ENCODE measurements around the gene EPHA7. TPM values are rescaled to one million over a fixed set of nuclear protein-coding genes. Genes with fewer than 3 reads are reported as not detected.

The EPHA7 gene
- total and polyA plus RNA-seq, 12 donors, result under 0.01 to 1.3 (median 0.14) TPM; not detected in 1

- WGBS, 4 donors, result 76 to 80% (median 79%) methylated on average over 1 of the region's 1 CpG
- intact Hi-C loops (cut with DNase I), result no loop called here
- no peak overlapping the region for H3K4me3 ChIP-seq
- TF ChIP-seq CTCF (IDR thresholded peaks at IDR 0.05) (no peak), POLR2A (IDR thresholded peaks at IDR 0.05) (no peak)
- DNase-seq, result no peak
- H3K27ac ChIP-seq, result no peak overlapping the region
- no peaks in the 10 kb centered on the region for H3K4me1 ChIP-seq (replicated peaks in 1 of 2)
- no peaks in the 10 kb centered on the region for H3K36me3 ChIP-seq (replicated peaks in 1 of 2)
- H3K9me3 ChIP-seq (replicated peaks in 1 of 3), result peaks cover 0 to 5% (median 0%) of the 10 kb centered on the region in 3 donors
- no peaks in the 10 kb centered on the region for H3K27me3 ChIP-seq
These were observed 82.3 kb downstream of the EPHA7 start for GRCh38 chr6:93337014-93337413.

GRCh38 chr6:93329301-93330000 lies 89.9 kb downstream of the EPHA7 start:
- Histone ChIP-seq H3K9me3 (replicated peaks in 1 of 3) (no peaks in the 10 kb centered on the region), H3K4me3 (no peak overlapping the region), H3K27ac (no peak overlapping the region), H3K36me3 (replicated peaks in 1 of 2) (no peaks in the 10 kb centered on the region), H3K4me1 (replicated peaks in 1 of 2) (no peaks in the 10 kb centered on the region), H3K27me3 (no peaks in the 10 kb centered on the region)
- WGBS, 4 donors, result 67 to 79% (median 74%) methylated on average over 2 of the region's 2 CpGs
- no peak for DNase-seq
- TF ChIP-seq CTCF (IDR thresholded peaks at IDR 0.05) (no peak), POLR2A (IDR thresholded peaks at IDR 0.05) (no peak)
- intact Hi-C loops (cut with DNase I), result no loop called here

- Histone ChIP-seq H3K9me3 (replicated peaks in 1 of 3) (no peaks in the 10 kb centered on the region), H3K27me3 (no peaks in the 10 kb centered on the region), H3K27ac (no peak overlapping the region), H3K4me1 (replicated peaks in 1 of 2) (no peaks in the 10 kb centered on the region), H3K36me3 (replicated peaks in 1 of 2) (no peaks in the 10 kb centered on the region), H3K4me3 (no peak overlapping the region)
- intact Hi-C loops (cut with DNase I), result no loop called here
- no peak for DNase-seq
- TF ChIP-seq POLR2A (IDR thresholded peaks at IDR 0.05), result no peak
- TF ChIP-seq CTCF (IDR thresholded peaks at IDR 0.05), result no peak
- 58 to 70% (median 63%) methylated on average over 3 of the region's 3 CpGs for WGBS, 4 donors
These were observed 91.5 kb downstream of the EPHA7 start for GRCh38 chr6:93327857-93328256.

- Histone ChIP-seq H3K4me1 (replicated peaks in 1 of 2) (no peaks in the 10 kb centered on the region), H3K27me3 (no peaks in the 10 kb centered on the region), H3K27ac (no peak overlapping the region), H3K36me3 (replicated peaks in 1 of 2) (no peaks in the 10 kb centered on the region), H3K4me3 (no peak overlapping the region), H3K9me3 (replicated peaks in 1 of 3) (no peaks in the 10 kb centered on the region)
- no peak for TF ChIP-seq POLR2A (IDR thresholded peaks at IDR 0.05)
- TF ChIP-seq CTCF (IDR thresholded peaks at IDR 0.05), result no peak
- intact Hi-C loops (cut with DNase I), result no loop called here
- WGBS, 4 donors, result 78 to 87% (median 84%) methylated on average over 3 of the region's 3 CpGs
- DNase-seq, result no peak
These were observed 93.6 kb downstream of the EPHA7 start for GRCh38 chr6:93325761-93326160.
